ENCODE measurements around the gene TMEM236.

DNA sequence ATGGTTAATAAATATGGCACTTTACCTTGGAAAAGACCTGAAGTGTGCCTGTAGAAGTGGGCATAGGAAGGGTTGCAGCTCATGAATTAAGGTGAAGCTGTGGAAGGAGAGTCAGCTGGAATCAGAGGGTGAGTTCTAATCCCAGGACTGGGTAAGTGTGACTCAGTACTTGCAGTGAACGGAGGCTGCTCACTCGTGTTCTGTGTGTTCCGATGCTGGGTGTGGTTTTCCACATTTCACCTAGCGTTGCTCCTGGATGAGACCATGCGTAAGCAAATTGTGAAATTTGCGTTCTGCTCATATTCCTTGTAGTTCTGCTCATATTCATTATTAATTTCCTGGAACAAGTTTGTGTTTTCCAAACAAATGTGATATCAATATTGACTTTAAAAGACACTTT lies 22.4 kb upstream of the TMEM236 start:
- TF ChIP-seq SIN3A (IDR thresholded peaks at IDR 0.05; ENCODE audit: borderline replicate concordance, insufficient read depth, low read length) = no peak
- TF ChIP-seq POLR2AphosphoS5 (IDR thresholded peaks at IDR 0.05; ENCODE audit: low read depth, low read length) = no peak
- TF ChIP-seq TAF1 (IDR thresholded peaks at IDR 0.05; ENCODE audit: borderline replicate concordance, insufficient read depth, low read length) = no peak
- TF ChIP-seq, protein P1, sequence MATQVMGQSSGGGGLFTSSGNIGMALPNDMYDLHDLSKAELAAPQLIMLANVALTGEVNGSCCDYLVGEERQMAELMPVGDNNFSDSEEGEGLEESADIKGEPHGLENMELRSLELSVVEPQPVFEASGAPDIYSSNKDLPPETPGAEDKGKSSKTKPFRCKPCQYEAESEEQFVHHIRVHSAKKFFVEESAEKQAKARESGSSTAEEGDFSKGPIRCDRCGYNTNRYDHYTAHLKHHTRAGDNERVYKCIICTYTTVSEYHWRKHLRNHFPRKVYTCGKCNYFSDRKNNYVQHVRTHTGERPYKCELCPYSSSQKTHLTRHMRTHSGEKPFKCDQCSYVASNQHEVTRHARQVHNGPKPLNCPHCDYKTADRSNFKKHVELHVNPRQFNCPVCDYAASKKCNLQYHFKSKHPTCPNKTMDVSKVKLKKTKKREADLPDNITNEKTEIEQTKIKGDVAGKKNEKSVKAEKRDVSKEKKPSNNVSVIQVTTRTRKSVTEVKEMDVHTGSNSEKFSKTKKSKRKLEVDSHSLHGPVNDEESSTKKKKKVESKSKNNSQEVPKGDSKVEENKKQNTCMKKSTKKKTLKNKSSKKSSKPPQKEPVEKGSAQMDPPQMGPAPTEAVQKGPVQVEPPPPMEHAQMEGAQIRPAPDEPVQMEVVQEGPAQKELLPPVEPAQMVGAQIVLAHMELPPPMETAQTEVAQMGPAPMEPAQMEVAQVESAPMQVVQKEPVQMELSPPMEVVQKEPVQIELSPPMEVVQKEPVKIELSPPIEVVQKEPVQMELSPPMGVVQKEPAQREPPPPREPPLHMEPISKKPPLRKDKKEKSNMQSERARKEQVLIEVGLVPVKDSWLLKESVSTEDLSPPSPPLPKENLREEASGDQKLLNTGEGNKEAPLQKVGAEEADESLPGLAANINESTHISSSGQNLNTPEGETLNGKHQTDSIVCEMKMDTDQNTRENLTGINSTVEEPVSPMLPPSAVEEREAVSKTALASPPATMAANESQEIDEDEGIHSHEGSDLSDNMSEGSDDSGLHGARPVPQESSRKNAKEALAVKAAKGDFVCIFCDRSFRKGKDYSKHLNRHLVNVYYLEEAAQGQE (IDR thresholded peaks at IDR 0.05; ENCODE audit: insufficient read depth in 1 of 2, low read depth in 2 of 2, low read length in 2 of 2) = no peak

All from PFSK-1 (cell line).